HCT116 (cell line): Measurements from ENCODE around the gene CERCAM. TPM values are rescaled to one million over a fixed set of nuclear protein-coding genes. Genes with fewer than 3 reads are reported as not detected.
"Not testable (repeated sequence)": the region's sequence is repeated elsewhere in the genome, so short reads cannot be mapped to it uniquely, and the experiment has no call there.

ENCODE experiments used
- ATAC-seq: fragments of 200-7000 bp; cut with Tn5 transposase; 2 replicates; pipeline ENCODE4 v1.9.1; 2020; ENCODE audit warnings: mild to moderate bottlenecking, moderate library complexity
- BruUV-seq: library from RNA; stranded (reverse); fragments of 400-500 nt; replicated peaks from 2 replicates; lab custom pipeline; 2021; lab: Mats Ljungman, UMichigan
- CTCF ChIA-PET: fragments of 300-600 bp; sonication (Branson Sonifier 250); formaldehyde crosslinking; loops from one replicate; lab custom pipeline; 2021; ENCODE audit warnings: antibody characterized with exemption; lab: Charles Lee
- POLR2A ChIA-PET: fragments of 300-600, 350-600 bp; sonication (Branson Sonifier 250); formaldehyde crosslinking; loops from one replicate; lab custom pipeline; 2021; ENCODE audit warnings: antibody characterized with exemption; lab: Charles Lee
- RAD21 ChIA-PET, 2 experiments: fragments of 300-600 bp; sonication (Branson Sonifier 250); formaldehyde crosslinking; loops; one replicate each; lab custom pipeline; 2023; ENCODE audit warnings: low total read pairs in 2 of 2; ENCODE audit not compliant: uncharacterized antibody in 2 of 2, unreplicated experiment in 2 of 2, low non-redundant PET in 1 of 2; lab: Charles Lee
- DNase-seq: peaks from one replicate; pipeline ENCODE4 v3.0.0-alpha.2; 2010; ENCODE audit warnings: low read depth, low spot score
- H2AFZ ChIP-seq: fragments of 200-600 bp; shearing (Covaris generic), sonication (generic); 2 replicates; pipeline ENCODE4 v1.6.1; 2017; ENCODE audit warnings: low read depth, mixed run types, mixed read lengths, antibody characterized with exemption, low read length; ENCODE audit not compliant: poor library complexity, severe bottlenecking
- H3K27ac ChIP-seq: 2 replicates; pipeline ENCODE4 v1.5.1; 2012; ENCODE audit warnings: low read depth, low read length
- H3K27me3 ChIP-seq: fragments of 200-600 bp; sonication (generic); 2 replicates; pipeline ENCODE4 v1.6.1; 2016; ENCODE audit warnings: mixed run types, low read length, mixed read lengths; ENCODE audit not compliant: insufficient read depth
- H3K36me3 ChIP-seq, 2 experiments: fragments of 200-500 bp in 1 of 2; fragments of 200-600 bp in 1 of 2; sonication (Bioruptor generic) in 1 of 2; sonication (generic) in 1 of 2; 2 replicates each; pipeline versions ENCODE4 v1.5.1 to v1.6.1; 2014 to 2016; ENCODE audit warnings: low read length in 2 of 2, inconsistent platforms in 1 of 2, mixed read lengths in 1 of 2, mixed run types in 1 of 2; ENCODE audit not compliant: insufficient read depth in 2 of 2, control insufficient read depth in 1 of 2
- H3K4me1 ChIP-seq, 2 experiments: fragments of 200-600 bp in 1 of 2; sonication (generic) in 1 of 2; 2 replicates each; pipeline versions ENCODE4 v1.5.1 to v1.6.1; 2012 to 2017; ENCODE audit warnings: low read length in 2 of 2, inconsistent platforms in 1 of 2, mild to moderate bottlenecking in 1 of 2, mixed read lengths in 1 of 2, mixed run types in 1 of 2, moderate library complexity in 1 of 2; ENCODE audit not compliant: insufficient read depth in 2 of 2, control insufficient read depth in 1 of 2
- H3K4me2 ChIP-seq: fragments of 200-600 bp; sonication (generic); 2 replicates; pipeline ENCODE4 v1.6.1; 2017; ENCODE audit warnings: mixed run types, low read length, mixed read lengths
- H3K4me3 ChIP-seq, 2 experiments: fragments of 200-600 bp in 1 of 2; sonication (generic) in 1 of 2; replicated peaks in 1 of 2; 2 replicates each; pipeline ENCODE4 v1.5.1; 2011 to 2016; ENCODE audit warnings: low read length in 2 of 2, control low read depth in 1 of 2, low read depth in 1 of 2, mild to moderate bottlenecking in 1 of 2, mixed read lengths in 1 of 2, mixed run types in 1 of 2
- H3K79me2 ChIP-seq: fragments of 200-600 bp; sonication (generic); 2 replicates; pipeline ENCODE4 v1.6.1; 2017; ENCODE audit warnings: mild to moderate bottlenecking, mixed run types, low read length, moderate library complexity, mixed read lengths; ENCODE audit not compliant: insufficient read depth
- H3K9ac ChIP-seq: fragments of 200-600 bp; sonication (generic); 2 replicates; pipeline ENCODE4 v1.6.1; 2016; ENCODE audit warnings: low read length, mixed read lengths
- H3K9me2 ChIP-seq: fragments of 200-600 bp; sonication (generic), shearing (Covaris generic); 2 replicates; pipeline ENCODE4 v1.6.1; 2017; ENCODE audit warnings: mixed run types, mild to moderate bottlenecking, moderate library complexity; ENCODE audit not compliant: insufficient read depth
- H3K9me3 ChIP-seq, 2 experiments: fragments of 200-500 bp in 1 of 2; fragments of 200-600 bp in 1 of 2; sonication (Bioruptor generic) in 1 of 2; sonication (generic) in 1 of 2; 2 replicates each; pipeline ENCODE4 v1.6.1; 2014 to 2017; ENCODE audit warnings: low read length in 2 of 2, mixed read lengths in 2 of 2, inconsistent platforms in 1 of 2, low read depth in 1 of 2, mild to moderate bottlenecking in 1 of 2, mixed run types in 1 of 2, moderate library complexity in 1 of 2; ENCODE audit not compliant: control insufficient read depth in 1 of 2, insufficient read depth in 1 of 2
- H4K20me1 ChIP-seq: fragments of 200-600 bp; sonication (generic), shearing (Covaris generic); 2 replicates; pipeline ENCODE4 v1.6.1; 2017; ENCODE audit warnings: mixed run types, mild to moderate bottlenecking, moderate library complexity; ENCODE audit not compliant: insufficient read depth
- CBX3 ChIP-seq: IDR thresholded peaks from 2 replicates; pipeline ENCODE4 v1.6.1; 2012; ENCODE audit warnings: low read depth
- CTCF ChIP-seq, 3 experiments: fragments of 200-600 bp in 1 of 3; sonication (generic) in 1 of 3; IDR thresholded peaks in 2 of 3; conservative IDR thresholded peaks in 1 of 3; 2 replicates each; pipeline ENCODE4 v1.5.1; 2012 to 2017; ENCODE audit warnings: low read depth in 2 of 3, low read length in 2 of 3, antibody characterized with exemption in 1 of 3, borderline replicate concordance in 1 of 3, control low read depth in 1 of 3, mild to moderate bottlenecking in 1 of 3, mixed read lengths in 1 of 3, mixed run types in 1 of 3, moderate library complexity in 1 of 3; ENCODE audit not compliant: insufficient read depth in 1 of 3
- FOSL1 ChIP-seq: IDR thresholded peaks from 2 replicates; pipeline ENCODE4 v1.6.1; 2012; ENCODE audit warnings: low read depth
- JUND ChIP-seq: IDR thresholded peaks from 2 replicates; pipeline ENCODE4 v1.6.1; 2012
- POLR2A ChIP-seq: IDR thresholded peaks from 2 replicates; pipeline ENCODE4 v1.7.0; 2011; ENCODE audit warnings: borderline replicate concordance; ENCODE audit not compliant: insufficient read depth, insufficient read length; ENCODE audit errors: extremely low read depth
- RAD21 ChIP-seq: IDR thresholded peaks from 2 replicates; pipeline ENCODE4 v1.6.1; 2012; ENCODE audit warnings: low read depth, mild to moderate bottlenecking
- YY1 ChIP-seq: IDR thresholded peaks from 2 replicates; pipeline ENCODE4 v1.6.1; 2011; ENCODE audit warnings: low read length, low read depth, moderate library complexity, mild to moderate bottlenecking; ENCODE audit not compliant: insufficient replicate concordance; ENCODE audit errors: extremely low read depth
- ZBTB33 ChIP-seq: IDR thresholded peaks from 2 replicates; pipeline ENCODE4 v1.6.1; 2011; ENCODE audit warnings: mild to moderate bottlenecking, low read length, moderate library complexity; ENCODE audit not compliant: insufficient replicate concordance; ENCODE audit errors: extremely low read depth
- intact Hi-C: fragments of 100-400 bp; cut with micrococcal nuclease; formaldehyde crosslinking; loops from 2 replicates; pipeline ENCODE4 v1.10.0; 2022
- total RNA-seq: library from RNA; stranded (reverse); gene quantifications from one replicate; pipeline ENCODE4 v1.2.1, GENCODE V29; 2021; ENCODE audit not compliant: unreplicated experiment
- TF ChIP-seq, protein P1 (sequence below): IDR thresholded peaks from 2 replicates; pipeline ENCODE4 v1.6.1; 2012; ENCODE audit warnings: low read depth

The CERCAM gene
- total RNA-seq, 1 experiment from 2014 or later, result 27.0 TPM

- H3K27ac ChIP-seq, result peak overlapping the region; percentile 21; the same call in 1 of the 2 replicates
- H3K4me3 ChIP-seq, result 0 out of 4 replicates have a peak overlapping the region, but pooled peaks of 1 of the 2 experiments have one; percentile 18
- no peaks in the 10 kb centered on the region for H4K20me1 ChIP-seq
- peak overlapping the region; percentile 94 for H3K4me2 ChIP-seq
- ChIA-PET CTCF (no interaction called here), POLR2A (no interaction called here), RAD21 (no interaction called here)
- TF ChIP-seq CBX3 (no peak), FOSL1 (no peak), POLR2A (no peak), YY1 (no peak), ZBTB33 (no peak), CTCF (IDR thresholded peaks at IDR 0.05 in 2 of 3, conservative IDR thresholded peaks at IDR 0.05 in 1 of 3; ENCODE audit: borderline replicate concordance in 1 of 3, insufficient read depth in 1 of 3, low read depth in 2 of 3, low read length in 2 of 3) (no peak), RAD21 (no peak), JUND (no peak)
- TF ChIP-seq, protein P1, sequence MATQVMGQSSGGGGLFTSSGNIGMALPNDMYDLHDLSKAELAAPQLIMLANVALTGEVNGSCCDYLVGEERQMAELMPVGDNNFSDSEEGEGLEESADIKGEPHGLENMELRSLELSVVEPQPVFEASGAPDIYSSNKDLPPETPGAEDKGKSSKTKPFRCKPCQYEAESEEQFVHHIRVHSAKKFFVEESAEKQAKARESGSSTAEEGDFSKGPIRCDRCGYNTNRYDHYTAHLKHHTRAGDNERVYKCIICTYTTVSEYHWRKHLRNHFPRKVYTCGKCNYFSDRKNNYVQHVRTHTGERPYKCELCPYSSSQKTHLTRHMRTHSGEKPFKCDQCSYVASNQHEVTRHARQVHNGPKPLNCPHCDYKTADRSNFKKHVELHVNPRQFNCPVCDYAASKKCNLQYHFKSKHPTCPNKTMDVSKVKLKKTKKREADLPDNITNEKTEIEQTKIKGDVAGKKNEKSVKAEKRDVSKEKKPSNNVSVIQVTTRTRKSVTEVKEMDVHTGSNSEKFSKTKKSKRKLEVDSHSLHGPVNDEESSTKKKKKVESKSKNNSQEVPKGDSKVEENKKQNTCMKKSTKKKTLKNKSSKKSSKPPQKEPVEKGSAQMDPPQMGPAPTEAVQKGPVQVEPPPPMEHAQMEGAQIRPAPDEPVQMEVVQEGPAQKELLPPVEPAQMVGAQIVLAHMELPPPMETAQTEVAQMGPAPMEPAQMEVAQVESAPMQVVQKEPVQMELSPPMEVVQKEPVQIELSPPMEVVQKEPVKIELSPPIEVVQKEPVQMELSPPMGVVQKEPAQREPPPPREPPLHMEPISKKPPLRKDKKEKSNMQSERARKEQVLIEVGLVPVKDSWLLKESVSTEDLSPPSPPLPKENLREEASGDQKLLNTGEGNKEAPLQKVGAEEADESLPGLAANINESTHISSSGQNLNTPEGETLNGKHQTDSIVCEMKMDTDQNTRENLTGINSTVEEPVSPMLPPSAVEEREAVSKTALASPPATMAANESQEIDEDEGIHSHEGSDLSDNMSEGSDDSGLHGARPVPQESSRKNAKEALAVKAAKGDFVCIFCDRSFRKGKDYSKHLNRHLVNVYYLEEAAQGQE, result no peak
- intact Hi-C loops, result no loop called here
- H2AFZ ChIP-seq, result no peak overlapping the region
- H3K9ac ChIP-seq, result peak overlapping the region; percentile 30; the same call in 1 of the 2 replicates
- H3K9me2 ChIP-seq, result no peaks in the 10 kb centered on the region
- no peaks in the 10 kb centered on the region for H3K79me2 ChIP-seq
- DNase-seq (no peak), ATAC-seq (no peak)
- no peaks in the 10 kb centered on the region for H3K27me3 ChIP-seq
- no peaks in the 10 kb centered on the region for H3K9me3 ChIP-seq
- no TSS peak for BruUV-seq
- H3K36me3 ChIP-seq, result no peaks in the 10 kb centered on the region
- H3K4me1 ChIP-seq, result peaks cover 27 to 45% of the 10 kb centered on the region in 2 experiments
Observed at GRCh38 chr9:128422783-128423150, 2.1 kb downstream of the CERCAM start.

GRCh38 chr9:128423356-128423755 is 2.7 kb downstream of the CERCAM start:
- 0 out of 4 replicates have a peak overlapping the region, but pooled peaks of 1 of the 2 experiments have one; percentile 18 for H3K4me3 ChIP-seq
- H3K9ac ChIP-seq, result 0 out of 2 replicates have a peak overlapping the region, but pooled peaks have one; percentile 2
- H3K4me2 ChIP-seq, result peak overlapping the region; percentile 94
- DNase-seq, ATAC-seq, RAD21 ChIA-PET, intact Hi-C loops, H3K9me3 ChIP-seq, H3K9me2 ChIP-seq, POLR2A ChIA-PET, H3K27me3 ChIP-seq, H3K79me2 ChIP-seq, H4K20me1 ChIP-seq, H3K36me3 ChIP-seq, BruUV-seq, H2AFZ ChIP-seq, CTCF ChIA-PET: not testable (repeated sequence)
- H3K4me1 ChIP-seq, result peaks cover 27 to 45% of the 10 kb centered on the region in 2 experiments
- peak overlapping the region; percentile 31; the same call in 1 of the 2 replicates for H3K27ac ChIP-seq
